ENCODE results near the gene CLIP2.

DNA sequence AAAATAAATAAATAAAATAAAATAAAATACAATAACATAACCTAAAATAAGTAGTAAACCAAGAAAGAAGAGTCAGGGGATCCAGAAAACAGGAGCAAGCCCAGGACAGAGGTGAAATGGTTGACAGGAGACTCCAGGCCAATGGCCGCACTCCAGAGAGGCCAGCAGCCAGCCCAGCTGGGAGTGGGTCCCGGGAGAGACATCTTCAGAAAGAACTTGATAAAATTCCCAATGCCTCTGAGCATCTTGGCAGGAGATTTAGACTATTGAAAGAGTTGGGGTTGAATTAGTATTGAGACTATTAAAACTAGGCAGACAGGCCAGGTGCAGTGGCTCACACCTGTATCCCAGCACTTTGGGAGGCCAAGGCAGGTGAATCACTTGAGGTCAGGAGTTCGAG, 62.6 kb downstream of the CLIP2 start:
- TF ChIP-seq, protein P1, sequence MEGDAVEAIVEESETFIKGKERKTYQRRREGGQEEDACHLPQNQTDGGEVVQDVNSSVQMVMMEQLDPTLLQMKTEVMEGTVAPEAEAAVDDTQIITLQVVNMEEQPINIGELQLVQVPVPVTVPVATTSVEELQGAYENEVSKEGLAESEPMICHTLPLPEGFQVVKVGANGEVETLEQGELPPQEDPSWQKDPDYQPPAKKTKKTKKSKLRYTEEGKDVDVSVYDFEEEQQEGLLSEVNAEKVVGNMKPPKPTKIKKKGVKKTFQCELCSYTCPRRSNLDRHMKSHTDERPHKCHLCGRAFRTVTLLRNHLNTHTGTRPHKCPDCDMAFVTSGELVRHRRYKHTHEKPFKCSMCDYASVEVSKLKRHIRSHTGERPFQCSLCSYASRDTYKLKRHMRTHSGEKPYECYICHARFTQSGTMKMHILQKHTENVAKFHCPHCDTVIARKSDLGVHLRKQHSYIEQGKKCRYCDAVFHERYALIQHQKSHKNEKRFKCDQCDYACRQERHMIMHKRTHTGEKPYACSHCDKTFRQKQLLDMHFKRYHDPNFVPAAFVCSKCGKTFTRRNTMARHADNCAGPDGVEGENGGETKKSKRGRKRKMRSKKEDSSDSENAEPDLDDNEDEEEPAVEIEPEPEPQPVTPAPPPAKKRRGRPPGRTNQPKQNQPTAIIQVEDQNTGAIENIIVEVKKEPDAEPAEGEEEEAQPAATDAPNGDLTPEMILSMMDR (IDR thresholded peaks at IDR 0.05): no peak
- TF ChIP-seq TCF7L2 (IDR thresholded peaks at IDR 0.05; ENCODE audit: low read depth, low read length) (no peak), POLR2AphosphoS5 (IDR thresholded peaks at IDR 0.05; ENCODE audit: low read depth, low read length) (no peak)

All from Panc1 (cell line).